ENCODE data around the gene SBK2. TPM values are rescaled to one million over a fixed set of nuclear protein-coding genes. Genes with fewer than 3 reads are reported as not detected.

The SBK2 gene
- total RNA-seq, 1 experiment from 2014 or later = not detected

GRCh38 chr19:55580628-55581144, 43.8 kb upstream of the SBK2 start, which contains the start of gene ZNF579:
Gene ZNF579 (minus strand): TSS chr19:55580848. CDS start chr19:55579639, 1,209 bp downstream.
- peak within 1 kb of the TSS; percentile 85 for H3K4me3 Mint-ChIP-seq (ENCODE audit: unreplicated experiment)
- no TSS peak for BruUV-seq (replicated peaks)
- peak within 1 kb of the TSS; percentile 46 for H3K27ac Mint-ChIP-seq (ENCODE audit: unreplicated experiment)
- Histone ChIP-seq H3K4me3 (ENCODE audit: low read depth, low read length) (peak within 1 kb of the TSS; percentile 68), H3K9me3 (no peaks in the 10 kb centered on the region), H3K27me3 (replicated peaks; ENCODE audit: control insufficient read depth, insufficient read depth, low read length) (no peaks in the 10 kb centered on the region), H3K4me1 (peaks cover 19% of the 10 kb centered on the region), H3K36me3 (ENCODE audit: control insufficient read depth, insufficient read depth, low read length) (no peaks in the 10 kb centered on the region; the same call in 1 of the 2 replicates)
- POLR2A ChIA-PET = interaction anchor here (1.0 to 2.0 kb wide), 3 partner anchors 18 to 44 kb away, joined by 3 to 27 read pairs (median 6); partner anchors contain the start of genes FIZ1 and ZNF784
- H3K9me3 Mint-ChIP-seq (ENCODE audit: unreplicated experiment) = no peaks in the 10 kb centered on the region
- peaks cover 42% of the 10 kb centered on the region for H3K36me3 Mint-ChIP-seq (ENCODE audit: insufficient read depth, unreplicated experiment)
- CTCF ChIA-PET = interaction anchor here (0.6 to 3.1 kb wide), 8 partner anchors 8 to 440 kb away, joined by 3 to 16 read pairs (median 6); partner anchors contain the start of genes FIZ1, ZNF524 and ZNF865
- TF ChIP-seq CTCF (IDR thresholded peaks at IDR 0.05; ENCODE audit: insufficient read depth in 1 of 2, low read depth in 1 of 2, low read length in 1 of 2, severe bottlenecking in 1 of 2, unreplicated experiment in 1 of 2) = no peak
- no peaks in the 10 kb centered on the region for H3K27me3 Mint-ChIP-seq (ENCODE audit: insufficient read depth, unreplicated experiment)
- DNase-seq = peak; percentile 93
- intact Hi-C loops (cut with micrococcal nuclease; ENCODE audit: unreplicated experiment) = loop anchor here (1.0 to 2.0 kb wide), 5 partner anchors 25 to 64 kb away; partner anchors contain the start of genes ZNF784 and ZNF865
- H3K4me1 Mint-ChIP-seq (ENCODE audit: low read depth, unreplicated experiment) = peaks cover 27% of the 10 kb centered on the region

- Histone ChIP-seq H3K27me3 (replicated peaks; ENCODE audit: control insufficient read depth, insufficient read depth, low read length) (no peaks in the 10 kb centered on the region), H3K4me1 (peaks cover 19% of the 10 kb centered on the region), H3K4me3 (ENCODE audit: low read depth, low read length) (peak overlapping the region; percentile 68), H3K9me3 (no peaks in the 10 kb centered on the region), H3K36me3 (ENCODE audit: control insufficient read depth, insufficient read depth, low read length) (no peaks in the 10 kb centered on the region; the same call in 1 of the 2 replicates)
- H3K4me3 Mint-ChIP-seq (ENCODE audit: unreplicated experiment) = peak overlapping the region; percentile 85
- peaks cover 48% of the 10 kb centered on the region for H3K36me3 Mint-ChIP-seq (ENCODE audit: insufficient read depth, unreplicated experiment)
- ChIA-PET CTCF (interaction anchor here (0.6 to 3.1 kb wide), 3 partner anchors 9 to 439 kb away, joined by 4 to 12 read pairs (median 8); partner anchors contain the start of genes FIZ1 and ZNF524), POLR2A (interaction anchor here (0.6 kb wide), 1 partner anchor 118 kb away, joined by 5 read pairs; no protein-coding TSS in a partner anchor)
- H3K4me1 Mint-ChIP-seq (ENCODE audit: low read depth, unreplicated experiment) = peaks cover 20% of the 10 kb centered on the region
- H3K9me3 Mint-ChIP-seq (ENCODE audit: unreplicated experiment) = no peaks in the 10 kb centered on the region
- no TSS peak for BruUV-seq (replicated peaks)
- TF ChIP-seq CTCF (IDR thresholded peaks at IDR 0.05; ENCODE audit: insufficient read depth in 1 of 2, low read depth in 1 of 2, low read length in 1 of 2, severe bottlenecking in 1 of 2, unreplicated experiment in 1 of 2) = no peak
- H3K27ac Mint-ChIP-seq (ENCODE audit: unreplicated experiment) = peak overlapping the region; percentile 46
- no peaks in the 10 kb centered on the region for H3K27me3 Mint-ChIP-seq (ENCODE audit: insufficient read depth, unreplicated experiment)
- intact Hi-C loops (cut with micrococcal nuclease; ENCODE audit: unreplicated experiment) = loop anchor here (2.0 kb wide), 3 partner anchors 45 to 63 kb away; partner anchors contain the start of gene ZNF784
- DNase-seq = peak in 1 of 2 experiments; percentile 48
Measured at GRCh38 chr19:55579766-55580621, 43.1 kb upstream of the SBK2 start.
